ENCODE data around the gene TRIP6. TPM values are rescaled to one million over a fixed set of nuclear protein-coding genes. Genes with fewer than 3 reads are reported as not detected.

The TRIP6 gene
- total and polyA plus RNA-seq, 2 donors (not counting 1 experiment from before 2014, with no cell fraction given) = 6.8 to 13.8 TPM

GRCh38 chr7:100900978-100901377 lies 33.8 kb downstream of the TRIP6 start:
- Histone ChIP-seq H3K9ac (ENCODE audit: low read length) (no peak overlapping the region), H3K9me3 (ENCODE audit: control extremely low read depth in 1 of 3, control insufficient read depth in 2 of 3, insufficient read depth in 1 of 3, low read length in 2 of 3) (peaks cover 0 to 10% (median 0%) of the 10 kb centered on the region in 3 donors), H3K27ac (ENCODE audit: low read length in 2 of 2) (no peak overlapping the region), H3K4me3 (ENCODE audit: control extremely low read depth in 1 of 5, extremely low read depth in 1 of 5, insufficient read depth in 1 of 5, low read depth in 2 of 5, low read length in 4 of 5) (no peak overlapping the region), H3K27me3 (replicated peaks in 1 of 4; ENCODE audit: control extremely low read depth in 1 of 4, control insufficient read depth in 3 of 4, insufficient read depth in 4 of 4, low read length in 3 of 4) (peaks cover 0 to 30% (median 12%) of the 10 kb centered on the region in 4 experiments), H3K4me2 (replicated peaks; ENCODE audit: low read depth, low read length, poor library complexity, severe bottlenecking) (no peak overlapping the region), H2AFZ (ENCODE audit: insufficient read depth, low read depth, low read length, poor library complexity, severe bottlenecking) (no peak overlapping the region), H4K20me1 (ENCODE audit: control insufficient read depth, insufficient read depth, low read length, poor library complexity, severe bottlenecking) (no peaks in the 10 kb centered on the region), H3K36me3 (replicated peaks in 1 of 2; ENCODE audit: control extremely low read depth in 1 of 2, control insufficient read depth in 1 of 2, extremely low read depth in 1 of 2, insufficient read depth in 2 of 2, low read length in 1 of 2) (no peaks in the 10 kb centered on the region), H3K4me1 (ENCODE audit: control insufficient read depth in 2 of 2, insufficient read depth in 2 of 2, low read length in 2 of 2) (peaks cover 11% of the 10 kb centered on the region in 2 donors), H3K79me2 (ENCODE audit: control insufficient read depth, insufficient read depth, low read length) (no peaks in the 10 kb centered on the region)
- TF ChIP-seq EZH2 (IDR thresholded peaks at IDR 0.05; ENCODE audit: borderline replicate concordance, insufficient read depth, low read depth, low read length, poor library complexity, severe bottlenecking) (no peak), CTCF (IDR thresholded peaks at IDR 0.05) (no peak)
- H3K27me3 Mint-ChIP-seq = peaks cover 27% of the 10 kb centered on the region
- H3K4me1 Mint-ChIP-seq = peaks cover 8% of the 10 kb centered on the region
- no peak for DNase-seq
- 92% methylated on average over 1 of the region's 2 CpGs for WGBS (ENCODE audit: insufficient coverage)
- intact Hi-C loops (cut with micrococcal nuclease) = no loop called here
- ChIA-PET CTCF (interaction anchor here (0.6 to 1.5 kb wide), 6 partner anchors 9 to 382 kb away, joined by 3 to 4 read pairs (median 3); partner anchors contain the start of gene SRRT), POLR2A (no interaction called here)
- H3K9me3 Mint-ChIP-seq (ENCODE audit: insufficient read depth) = no peaks in the 10 kb centered on the region
- H3K27ac Mint-ChIP-seq = no peak overlapping the region
- no peak overlapping the region for H3K4me3 Mint-ChIP-seq
- ATAC-seq (ENCODE audit: low read depth) = no peak

GRCh38 chr7:100901921-100902332 lies 34.7 kb downstream of the TRIP6 start:
- Histone ChIP-seq H3K36me3 (replicated peaks in 1 of 2; ENCODE audit: control extremely low read depth in 1 of 2, control insufficient read depth in 1 of 2, extremely low read depth in 1 of 2, insufficient read depth in 2 of 2, low read length in 1 of 2) (no peaks in the 10 kb centered on the region), H3K27ac (ENCODE audit: low read length in 2 of 2) (no peak overlapping the region), H3K9me3 (ENCODE audit: control extremely low read depth in 1 of 3, control insufficient read depth in 2 of 3, insufficient read depth in 1 of 3, low read length in 2 of 3) (peaks cover 0 to 11% (median 0%) of the 10 kb centered on the region in 3 donors), H3K4me2 (replicated peaks; ENCODE audit: low read depth, low read length, poor library complexity, severe bottlenecking) (no peak overlapping the region), H4K20me1 (ENCODE audit: control insufficient read depth, insufficient read depth, low read length, poor library complexity, severe bottlenecking) (no peaks in the 10 kb centered on the region), H3K4me1 (ENCODE audit: control insufficient read depth in 2 of 2, insufficient read depth in 2 of 2, low read length in 2 of 2) (peaks cover 4% of the 10 kb centered on the region in 2 donors), H3K9ac (ENCODE audit: low read length) (no peak overlapping the region), H3K79me2 (ENCODE audit: control insufficient read depth, insufficient read depth, low read length) (no peaks in the 10 kb centered on the region), H3K4me3 (ENCODE audit: control extremely low read depth in 1 of 5, extremely low read depth in 1 of 5, insufficient read depth in 1 of 5, low read depth in 2 of 5, low read length in 4 of 5) (no peak overlapping the region), H2AFZ (ENCODE audit: insufficient read depth, low read depth, low read length, poor library complexity, severe bottlenecking) (no peak overlapping the region), H3K27me3 (replicated peaks in 1 of 4; ENCODE audit: control extremely low read depth in 1 of 4, control insufficient read depth in 3 of 4, insufficient read depth in 4 of 4, low read length in 3 of 4) (peaks cover 0 to 22% (median 5%) of the 10 kb centered on the region in 4 experiments)
- Mint-ChIP-seq H3K27me3 (peaks cover 22% of the 10 kb centered on the region), H3K27ac (no peak overlapping the region), H3K4me1 (peaks cover 2% of the 10 kb centered on the region), H3K9me3 (ENCODE audit: insufficient read depth) (no peaks in the 10 kb centered on the region), H3K4me3 (no peak overlapping the region)
- TF ChIP-seq CTCF (IDR thresholded peaks at IDR 0.05) (no peak), EZH2 (IDR thresholded peaks at IDR 0.05; ENCODE audit: borderline replicate concordance, insufficient read depth, low read depth, low read length, poor library complexity, severe bottlenecking) (no peak)
- ATAC-seq (ENCODE audit: low read depth) (no peak), DNase-seq (no peak)
- intact Hi-C loops (cut with micrococcal nuclease) = no loop called here
- WGBS (ENCODE audit: insufficient coverage) = 84% methylated on average over 4 of the region's 5 CpGs
- ChIA-PET CTCF (interaction anchor here (0.6 to 1.4 kb wide), 4 partner anchors 13 to 157 kb away, joined by 3 read pairs; partner anchors contain the start of genes SRRT and UFSP1), POLR2A (no interaction called here)

Measured in B cell (primary cell).